AG09309 (cell line): ENCODE data around the gene USP21.

Experiments
- DNase-seq: peaks from one replicate; pipeline ENCODE4 v3.0.0-alpha.2; 2010; ENCODE audit warnings: low read depth
- H3K4me3 ChIP-seq: 2 replicates; pipeline ENCODE4 v1.5.1; 2011; ENCODE audit warnings: mild to moderate bottlenecking, low read depth, low read length, moderate library complexity; ENCODE audit not compliant: control insufficient read depth
- TF ChIP-seq, protein P1 (sequence below): IDR thresholded peaks from 2 replicates; pipeline ENCODE4 v1.5.1; 2011; ENCODE audit warnings: mild to moderate bottlenecking, low read depth, low read length, inconsistent platforms; ENCODE audit not compliant: insufficient read depth, control insufficient read depth; ENCODE audit errors: missing control alignments

USP21 gene

GRCh38 chr1:161171696-161172095 is 12.4 kb downstream of the USP21 start:
- TF ChIP-seq, protein P1, sequence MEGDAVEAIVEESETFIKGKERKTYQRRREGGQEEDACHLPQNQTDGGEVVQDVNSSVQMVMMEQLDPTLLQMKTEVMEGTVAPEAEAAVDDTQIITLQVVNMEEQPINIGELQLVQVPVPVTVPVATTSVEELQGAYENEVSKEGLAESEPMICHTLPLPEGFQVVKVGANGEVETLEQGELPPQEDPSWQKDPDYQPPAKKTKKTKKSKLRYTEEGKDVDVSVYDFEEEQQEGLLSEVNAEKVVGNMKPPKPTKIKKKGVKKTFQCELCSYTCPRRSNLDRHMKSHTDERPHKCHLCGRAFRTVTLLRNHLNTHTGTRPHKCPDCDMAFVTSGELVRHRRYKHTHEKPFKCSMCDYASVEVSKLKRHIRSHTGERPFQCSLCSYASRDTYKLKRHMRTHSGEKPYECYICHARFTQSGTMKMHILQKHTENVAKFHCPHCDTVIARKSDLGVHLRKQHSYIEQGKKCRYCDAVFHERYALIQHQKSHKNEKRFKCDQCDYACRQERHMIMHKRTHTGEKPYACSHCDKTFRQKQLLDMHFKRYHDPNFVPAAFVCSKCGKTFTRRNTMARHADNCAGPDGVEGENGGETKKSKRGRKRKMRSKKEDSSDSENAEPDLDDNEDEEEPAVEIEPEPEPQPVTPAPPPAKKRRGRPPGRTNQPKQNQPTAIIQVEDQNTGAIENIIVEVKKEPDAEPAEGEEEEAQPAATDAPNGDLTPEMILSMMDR: no peak
- no peak overlapping the region for H3K4me3 ChIP-seq
- no peak for DNase-seq

DNA sequence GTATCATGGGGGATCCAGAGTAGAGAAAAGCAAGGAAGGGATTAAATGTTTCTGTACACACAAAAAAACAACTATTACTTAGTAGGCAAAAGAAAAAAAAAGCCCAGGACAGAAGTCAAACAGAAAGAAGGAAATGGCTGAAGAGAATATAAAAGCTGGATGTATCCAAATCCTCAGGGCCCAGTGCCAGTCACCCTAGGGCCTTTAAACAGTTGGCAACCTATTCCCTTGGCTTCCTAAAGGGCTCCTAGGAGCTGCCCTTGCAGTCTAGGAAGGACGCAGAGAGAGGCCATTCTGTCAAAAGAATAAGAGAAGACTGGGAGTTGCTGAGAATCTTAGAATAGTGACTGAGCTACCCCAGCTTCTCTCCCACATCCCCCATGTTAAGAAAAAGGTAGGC is 13.0 kb downstream of the USP21 start:
- no peak for DNase-seq
- TF ChIP-seq, protein P1: no peak
- no peak overlapping the region for H3K4me3 ChIP-seq

DNA sequence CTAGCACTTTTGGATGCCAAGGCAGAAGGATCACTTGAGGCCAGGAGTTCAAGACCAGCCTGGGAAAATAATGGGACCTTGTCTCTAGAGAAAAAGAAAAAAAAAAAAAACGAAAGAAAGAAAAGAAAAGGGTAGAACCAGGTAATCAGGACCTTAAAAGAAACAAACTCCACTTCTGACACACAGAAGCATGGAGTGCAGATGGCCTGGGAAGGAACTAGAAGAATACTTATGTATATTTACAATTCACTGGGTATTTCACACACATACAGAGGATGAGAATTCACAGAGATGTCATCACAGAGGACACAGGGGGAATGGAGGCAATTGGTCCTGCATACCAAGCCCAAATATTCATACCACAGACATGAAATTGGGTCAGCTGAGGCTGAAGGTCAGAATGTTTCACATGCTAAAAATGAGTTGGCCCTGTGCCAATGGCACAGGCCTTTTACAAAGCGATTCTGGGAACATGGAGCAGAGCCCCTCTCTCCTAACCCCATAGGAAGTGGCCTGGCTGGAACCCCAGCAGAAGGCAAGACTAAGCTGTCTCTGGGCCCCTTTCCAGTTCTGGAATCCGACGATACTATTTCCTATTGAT is 13.6 kb downstream of the USP21 start:
- no peak overlapping the region for H3K4me3 ChIP-seq
- DNase-seq: peak; percentile 75

GRCh38 chr1:161173711-161174110 is 14.4 kb downstream of the USP21 start:
- H3K4me3 ChIP-seq: no peak overlapping the region
- no peak for DNase-seq
- TF ChIP-seq, protein P1: no peak

More for the DNA sequence above, 13.6 kb downstream of the USP21 start:
- TF ChIP-seq, protein P1: no peak

DNA sequence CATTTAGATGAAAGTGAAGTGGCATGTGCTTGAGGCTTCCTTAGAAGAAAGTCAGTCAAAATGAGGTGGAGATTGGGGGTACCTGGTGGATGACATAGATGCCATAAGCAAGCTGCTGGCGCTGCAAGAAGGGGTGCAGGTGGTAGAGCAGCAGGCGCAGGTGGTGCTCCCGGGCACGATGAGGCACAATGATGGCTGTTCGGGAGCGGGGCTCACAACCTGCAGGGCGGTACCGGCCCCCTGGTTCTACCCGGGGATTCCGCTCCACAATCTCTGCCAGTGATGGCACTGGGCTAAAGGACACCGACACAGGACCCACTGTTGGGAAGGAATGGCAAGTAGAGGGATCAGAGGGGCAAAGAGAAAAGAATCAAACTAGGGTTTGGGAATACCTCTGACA is 15.6 kb downstream of the USP21 start:
- no peak for DNase-seq
- TF ChIP-seq, protein P1: no peak
- H3K4me3 ChIP-seq: no peak overlapping the region

DNA sequence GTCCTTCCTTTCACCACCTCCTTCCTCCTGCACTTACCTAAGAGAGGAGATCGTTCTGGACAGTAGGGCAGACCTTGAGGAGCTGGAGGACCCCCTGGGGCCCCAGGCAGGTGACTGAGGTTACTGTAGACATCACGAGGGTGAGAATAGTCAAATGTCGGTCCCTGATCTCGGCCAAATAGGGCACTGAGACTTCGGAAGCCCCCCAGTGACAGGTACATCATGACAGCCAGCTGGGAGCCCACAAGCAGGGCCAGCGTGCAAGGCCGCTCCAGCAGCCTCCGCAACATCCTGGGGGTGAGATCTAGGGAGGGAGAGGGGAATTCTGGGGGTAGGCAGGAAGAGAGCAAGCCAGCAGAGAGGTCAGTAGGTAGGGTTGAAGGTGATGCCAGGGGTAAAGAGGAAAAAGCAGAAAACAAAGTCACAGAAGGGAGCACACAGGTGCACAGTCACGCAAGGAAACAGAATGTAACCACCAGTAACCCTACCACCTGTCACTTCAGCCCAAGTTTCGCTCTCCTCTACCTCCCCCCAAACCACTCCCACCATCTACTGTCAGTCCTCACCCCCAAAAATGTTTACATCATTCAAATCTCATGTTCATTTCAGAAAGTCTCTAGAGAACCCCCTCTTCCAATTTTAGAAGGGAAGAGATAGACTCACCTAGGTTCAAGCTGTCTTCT is 16.6 kb downstream of the USP21 start:
- no peak for DNase-seq
- H3K4me3 ChIP-seq: no peak overlapping the region; the same call in 1 of the 2 replicates
- TF ChIP-seq, protein P1: no peak
